H4 (cell line): ENCODE data around the gene KCNN4. TPM values are rescaled to one million over a fixed set of nuclear protein-coding genes. Genes with fewer than 3 reads are reported as not detected.

ENCODE experiments used
- DNase-seq: peaks from one replicate; pipeline ENCODE4 v3.0.0-alpha.2; 2015; ENCODE audit warnings: low spot score
- total RNA-seq: library from RNA; depleted of rRNA; stranded (reverse); fragments of >200 nt; shearing (Covaris generic); gene quantifications from 2 replicates; pipeline ENCODE4 v1.2.3, GENCODE V29; 2014

Gene KCNN4
- total RNA-seq, 1 experiment from 2014 or later, result 3.1 TPM

DNA sequence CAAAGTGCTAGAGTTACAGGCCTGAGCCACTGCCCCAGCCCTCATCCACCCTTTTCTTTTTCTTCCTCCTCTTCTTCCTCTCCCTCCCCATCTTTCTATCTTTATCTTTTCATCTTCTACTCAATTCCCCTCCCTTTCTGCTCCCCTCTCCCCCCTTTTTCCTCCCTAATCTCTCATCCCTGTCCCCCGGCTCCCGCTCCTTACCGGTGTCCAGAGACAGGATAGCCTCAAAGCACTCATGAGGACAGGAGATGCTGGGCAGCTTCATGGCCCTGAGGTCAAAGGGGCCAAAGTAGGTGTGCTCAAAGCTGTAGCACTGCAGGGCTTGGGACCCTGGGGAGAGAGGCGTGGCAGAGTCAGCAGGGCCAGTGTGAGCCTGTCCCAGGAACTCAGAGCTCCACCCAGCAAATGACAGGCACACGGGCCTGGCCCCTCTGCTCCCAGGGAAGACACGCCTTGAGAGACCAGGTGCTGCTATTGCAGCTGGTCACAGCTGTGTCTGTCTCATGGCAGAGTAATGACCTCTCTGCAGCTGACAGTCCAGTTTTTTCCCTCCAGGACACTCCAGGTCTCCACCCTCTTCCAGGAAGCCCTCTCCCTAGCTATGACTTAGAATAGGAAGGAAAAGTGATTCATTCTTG is 18.8 kb upstream of the KCNN4 start:
- no peak for DNase-seq

DNA sequence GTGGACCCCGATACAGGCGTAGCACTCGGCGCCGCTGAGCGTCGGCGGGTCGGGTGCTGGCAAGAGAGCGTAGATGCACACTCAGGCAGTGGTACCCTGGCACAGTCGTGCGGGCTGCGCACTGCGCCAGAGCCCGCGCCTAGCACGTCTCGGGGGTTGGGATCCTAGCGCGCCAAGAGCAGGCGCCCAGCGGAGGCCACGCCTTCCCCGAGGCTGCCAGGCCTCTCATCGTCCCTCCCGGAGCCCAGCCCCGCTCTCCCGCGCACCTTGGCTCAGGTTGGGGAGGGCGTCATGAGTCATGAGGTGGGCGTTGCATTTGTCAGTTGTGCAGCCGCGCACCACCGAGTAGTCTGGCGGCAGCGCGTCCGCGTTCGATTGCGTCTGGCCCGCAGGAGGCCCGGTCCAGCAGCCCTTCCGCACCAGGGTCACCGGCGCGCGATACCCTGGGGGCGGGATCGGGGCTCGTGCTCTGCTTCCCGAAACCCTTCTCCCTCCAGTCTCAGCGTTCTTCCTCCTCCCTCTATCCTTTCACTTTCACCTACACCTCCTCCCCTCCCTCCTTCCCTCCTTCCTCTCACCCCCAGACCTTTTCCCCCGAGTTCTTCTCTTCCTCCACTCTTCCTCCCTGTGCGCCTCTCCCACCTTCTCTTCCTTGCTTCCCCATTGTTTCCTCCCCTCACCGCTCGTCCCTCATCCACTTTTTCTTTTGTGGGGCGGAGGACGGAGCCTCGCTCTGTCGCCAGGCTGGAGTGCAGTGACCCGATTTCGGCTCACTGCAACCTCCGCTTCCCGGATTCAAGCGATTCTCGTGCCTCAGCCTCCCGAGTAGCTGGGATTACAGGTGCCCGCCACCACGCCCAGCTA is 18.0 kb upstream of the KCNN4 start:
- no peak for DNase-seq

DNA sequence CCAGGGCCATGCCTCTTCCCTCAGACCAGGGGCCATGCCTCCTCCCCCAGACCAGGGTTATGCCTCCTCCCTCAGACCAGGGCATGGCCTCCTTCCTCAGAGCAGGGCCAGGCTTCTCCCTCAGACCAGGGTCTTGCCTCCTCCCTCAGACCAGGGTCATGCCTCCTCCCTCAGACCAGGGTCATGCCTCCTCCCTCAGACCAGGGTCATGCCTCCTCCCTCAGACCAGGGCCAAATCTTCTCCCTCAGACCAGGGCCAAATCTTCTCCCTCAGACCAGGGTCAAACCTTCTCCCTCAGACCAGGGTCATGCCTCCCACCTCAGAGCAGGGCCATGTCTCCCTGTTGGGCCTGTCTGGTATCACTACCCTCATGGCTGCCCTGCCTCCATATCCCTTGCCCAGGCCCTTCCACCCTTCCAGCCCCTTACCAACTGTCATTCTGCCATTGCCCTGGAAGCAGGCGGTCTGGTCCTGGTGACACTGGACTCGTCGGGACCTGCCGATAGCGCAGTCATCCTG is 17.3 kb upstream of the KCNN4 start:
- DNase-seq, result no peak

DNA sequence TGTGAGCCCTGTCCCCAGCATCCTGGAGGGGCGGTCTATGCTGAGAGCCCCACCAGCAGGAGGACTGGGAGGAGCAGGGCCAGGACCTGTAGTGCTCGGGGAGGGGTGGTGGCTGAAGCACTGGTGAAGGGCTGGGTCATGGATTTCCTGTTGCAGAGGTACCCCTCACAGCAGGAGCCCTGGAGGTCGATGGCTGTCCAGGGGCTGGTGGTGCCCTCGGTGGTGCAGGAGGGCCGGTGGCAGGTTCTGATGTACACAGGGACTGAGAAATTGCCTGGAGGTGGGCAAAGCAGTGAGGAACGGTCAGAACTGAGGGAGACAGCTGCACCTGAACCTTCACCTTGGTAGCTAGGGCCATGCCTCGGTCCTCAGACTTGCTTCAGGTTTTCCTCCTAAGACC is 16.8 kb upstream of the KCNN4 start:
- DNase-seq, result no peak

DNA sequence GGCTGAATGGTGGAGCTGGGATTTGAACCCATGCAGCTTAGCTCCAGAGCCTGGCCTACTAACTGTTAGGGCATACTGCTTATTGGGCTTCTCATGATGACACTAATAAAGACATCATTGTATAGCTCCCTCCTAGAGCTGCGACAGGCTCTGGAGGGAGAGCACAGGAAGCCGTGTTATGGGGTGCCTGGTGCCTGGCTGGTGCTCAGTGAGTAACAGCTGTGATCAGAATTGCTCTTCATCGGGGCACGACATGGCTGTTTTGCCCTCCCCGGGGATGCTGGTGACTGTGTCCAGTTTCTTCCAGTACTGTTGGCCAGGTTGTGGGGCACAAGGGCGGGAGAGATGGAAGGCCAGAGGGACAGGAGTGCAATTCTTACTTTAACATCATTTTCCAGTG is 16.3 kb upstream of the KCNN4 start:
- no peak for DNase-seq

DNA sequence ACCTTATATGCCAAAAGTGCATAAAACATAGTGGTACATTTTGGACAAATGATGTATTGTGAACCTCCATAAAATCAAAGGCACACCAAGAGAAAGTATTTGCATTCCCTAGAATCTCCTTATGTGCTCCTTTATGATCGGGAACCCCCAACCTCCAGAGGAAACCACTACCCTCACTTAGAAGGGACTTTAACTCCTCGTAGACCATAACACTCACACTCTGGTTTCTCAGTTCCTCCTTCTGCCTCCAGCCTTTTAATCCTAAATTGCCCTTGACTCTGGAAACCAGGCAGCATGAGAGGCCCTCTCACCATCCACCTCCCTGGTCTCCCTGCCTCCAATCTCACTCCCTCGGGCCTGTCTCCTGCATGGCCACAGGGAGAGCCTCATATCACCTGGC is 9.8 kb upstream of the KCNN4 start:
- DNase-seq, result no peak

DNA sequence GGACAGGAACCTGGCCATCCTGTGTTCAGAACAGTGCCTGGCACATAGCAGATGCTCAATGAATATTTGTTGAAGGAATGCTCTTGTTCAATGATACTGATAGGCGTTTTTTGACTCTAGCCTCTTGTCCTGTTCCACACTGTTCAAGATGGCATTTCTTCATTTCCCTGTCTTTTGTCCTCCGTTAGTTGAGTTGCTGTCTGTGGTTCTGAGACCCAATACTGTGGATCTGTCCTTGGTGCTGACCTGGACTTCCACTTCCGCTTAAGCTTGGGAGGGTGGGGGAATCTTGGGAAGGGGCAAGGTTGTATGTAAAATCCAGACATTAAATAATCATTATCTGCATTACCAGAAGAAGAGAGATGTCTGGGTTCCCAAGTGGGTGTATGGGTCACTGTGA is 8.3 kb upstream of the KCNN4 start:
- DNase-seq, result no peak

DNA sequence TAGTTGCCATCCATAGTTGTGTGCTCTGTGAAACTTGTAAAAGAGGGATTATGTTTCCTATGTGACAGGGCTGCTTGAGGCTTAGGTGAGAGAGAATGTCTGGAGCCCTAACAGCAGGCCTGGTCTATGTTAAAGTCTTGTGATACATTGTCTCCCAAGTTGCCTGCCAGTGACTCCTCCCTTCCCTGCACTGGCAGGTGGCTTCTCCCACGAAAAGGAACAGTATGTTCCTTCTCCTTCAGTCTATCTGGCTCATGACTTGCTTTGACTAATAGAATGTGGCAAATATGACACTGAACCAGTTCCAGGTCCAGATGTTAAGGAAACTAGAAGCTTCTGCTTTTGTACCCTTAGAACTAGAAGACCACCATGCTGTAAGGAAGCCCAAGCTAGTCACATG is 5.9 kb upstream of the KCNN4 start:
- no peak for DNase-seq

DNA sequence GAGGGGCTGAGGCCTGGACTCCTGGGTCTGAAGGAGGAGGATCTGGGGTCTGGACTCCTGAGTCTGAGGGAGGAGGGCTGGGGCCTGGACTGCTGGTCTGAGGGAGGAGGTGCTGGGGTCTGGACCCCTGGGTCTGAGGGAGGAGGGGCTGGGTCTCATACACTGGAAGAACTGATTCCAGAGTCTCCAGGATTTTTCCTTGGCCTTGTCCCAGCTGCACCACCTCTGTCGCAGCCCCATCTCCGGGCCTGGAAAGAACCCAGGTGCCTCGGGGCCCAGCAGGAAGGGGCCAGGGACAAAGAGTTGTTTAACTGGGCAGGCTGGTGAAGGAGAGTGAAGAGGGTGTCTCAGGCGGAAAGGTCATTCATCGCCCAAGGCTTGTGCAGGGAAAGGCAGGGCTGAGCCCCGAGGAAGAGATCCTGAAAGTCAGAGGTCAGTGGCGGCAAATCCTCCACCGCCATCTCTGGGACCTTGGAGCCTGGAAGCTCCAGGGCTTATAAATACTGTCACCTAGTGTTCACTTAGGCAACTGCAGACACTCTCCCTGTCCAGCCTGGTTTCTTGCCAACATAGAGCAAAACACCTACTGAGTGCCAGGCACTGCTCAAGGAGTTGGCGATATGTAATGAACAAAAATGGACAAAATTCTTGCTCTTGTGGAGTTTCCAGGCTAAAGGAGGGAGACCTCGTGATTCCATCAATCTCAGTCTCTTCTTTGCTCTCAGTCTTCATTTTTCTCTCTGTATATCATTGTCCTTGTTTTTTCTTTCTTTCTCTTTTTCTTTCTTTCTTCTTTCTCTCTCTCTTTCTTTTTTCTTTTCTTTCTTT is 4.4 kb upstream of the KCNN4 start:
- DNase-seq, result peak; percentile 73

DNA sequence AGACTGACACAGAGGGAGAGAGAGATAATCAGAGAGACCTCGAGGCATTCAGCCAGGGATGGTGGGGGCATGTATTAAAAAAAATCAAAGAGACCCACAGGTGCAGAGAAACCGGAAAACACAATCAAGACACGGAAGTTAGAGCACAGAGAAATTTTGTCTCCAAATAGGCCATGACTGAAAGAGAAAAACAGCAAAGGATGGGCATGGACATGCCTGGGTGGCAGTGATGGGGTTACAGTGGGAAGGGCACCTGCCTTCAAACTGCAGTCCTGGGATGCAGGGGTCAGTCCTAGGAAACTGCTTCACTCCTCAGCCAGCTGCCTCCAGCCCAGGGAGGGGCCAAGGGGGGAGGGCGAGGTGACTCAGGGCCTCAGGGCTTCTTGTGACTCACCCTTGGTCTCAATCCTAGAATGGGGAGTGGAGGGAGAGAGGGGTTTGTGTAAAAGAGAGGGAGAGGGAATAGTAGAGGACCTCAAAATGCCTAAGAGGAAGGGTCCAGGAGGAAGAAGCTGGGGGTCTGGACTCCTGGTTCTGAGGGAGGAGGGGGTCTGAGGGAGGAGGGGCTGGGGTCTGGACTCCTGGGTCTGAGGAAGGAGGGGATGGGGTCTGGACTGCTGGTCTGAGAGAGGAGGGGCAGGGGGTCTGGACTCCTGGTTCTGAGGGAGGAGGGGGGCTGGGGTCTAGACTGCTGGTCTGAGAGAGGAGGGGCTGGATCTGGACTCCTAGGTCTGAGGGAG is 3.6 kb upstream of the KCNN4 start:
- peak; percentile 83 for DNase-seq

DNA sequence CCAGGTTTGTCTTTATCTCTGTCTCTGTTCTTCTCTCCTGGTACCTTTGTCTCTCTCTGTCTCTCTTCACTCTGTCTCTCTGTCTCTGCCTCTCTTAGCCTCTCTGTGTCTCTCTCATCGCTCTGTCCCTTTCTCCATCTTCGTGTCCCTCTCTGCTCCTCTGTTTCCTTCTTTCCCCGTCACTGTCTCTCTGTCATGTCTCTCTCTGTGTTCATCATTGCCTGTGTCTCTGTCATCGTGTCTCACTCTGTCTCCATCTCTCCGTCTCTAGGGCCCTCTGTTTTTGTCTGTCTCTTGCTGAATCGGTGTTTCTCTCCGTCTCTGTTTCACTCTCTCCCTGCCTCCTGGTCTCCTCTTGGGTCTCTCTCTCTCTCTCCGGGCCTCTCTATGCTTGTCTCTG is 2.9 kb upstream of the KCNN4 start:
- DNase-seq, result no peak

DNA sequence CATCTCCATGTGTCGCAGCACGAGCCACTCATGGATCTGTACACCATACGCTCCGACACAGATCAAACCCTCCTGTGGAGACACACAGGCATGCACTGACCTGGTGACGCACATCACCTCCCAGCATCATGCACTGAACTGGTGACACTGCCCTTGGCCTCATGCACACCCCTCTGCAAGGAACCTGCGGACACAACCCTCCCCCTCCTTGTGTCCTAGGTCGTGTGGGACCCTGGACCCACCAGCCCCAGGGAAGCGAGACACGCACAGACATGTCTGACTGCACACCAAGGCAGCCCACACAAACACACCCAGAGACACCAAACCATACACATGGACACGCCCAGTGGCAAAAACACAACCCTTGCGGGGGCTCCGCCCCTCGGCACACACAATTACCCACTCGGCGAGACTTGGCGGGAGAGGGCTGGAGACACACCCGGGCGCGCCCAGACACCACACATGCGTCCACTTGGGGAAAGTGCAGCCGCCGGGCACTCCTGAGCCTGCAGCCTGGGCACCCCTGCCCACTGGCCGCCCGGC is 2.0 kb upstream of the KCNN4 start:
- no peak for DNase-seq

DNA sequence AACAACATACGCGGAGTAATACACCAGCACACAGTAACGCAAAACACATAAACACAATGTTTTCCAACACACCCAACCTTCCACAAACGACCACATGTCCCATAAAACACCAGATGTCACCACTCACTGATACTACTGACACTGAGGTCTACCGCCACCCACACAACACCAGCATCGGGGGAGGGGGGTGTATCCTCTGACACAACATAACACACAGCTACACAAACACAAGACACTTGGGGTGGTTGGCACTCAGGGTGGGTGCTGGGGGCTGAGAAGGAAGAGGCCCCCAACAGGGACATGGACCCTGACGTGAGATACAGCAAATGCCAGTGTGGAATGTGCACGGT is 1.5 kb upstream of the KCNN4 start:
- DNase-seq, result no peak

DNA sequence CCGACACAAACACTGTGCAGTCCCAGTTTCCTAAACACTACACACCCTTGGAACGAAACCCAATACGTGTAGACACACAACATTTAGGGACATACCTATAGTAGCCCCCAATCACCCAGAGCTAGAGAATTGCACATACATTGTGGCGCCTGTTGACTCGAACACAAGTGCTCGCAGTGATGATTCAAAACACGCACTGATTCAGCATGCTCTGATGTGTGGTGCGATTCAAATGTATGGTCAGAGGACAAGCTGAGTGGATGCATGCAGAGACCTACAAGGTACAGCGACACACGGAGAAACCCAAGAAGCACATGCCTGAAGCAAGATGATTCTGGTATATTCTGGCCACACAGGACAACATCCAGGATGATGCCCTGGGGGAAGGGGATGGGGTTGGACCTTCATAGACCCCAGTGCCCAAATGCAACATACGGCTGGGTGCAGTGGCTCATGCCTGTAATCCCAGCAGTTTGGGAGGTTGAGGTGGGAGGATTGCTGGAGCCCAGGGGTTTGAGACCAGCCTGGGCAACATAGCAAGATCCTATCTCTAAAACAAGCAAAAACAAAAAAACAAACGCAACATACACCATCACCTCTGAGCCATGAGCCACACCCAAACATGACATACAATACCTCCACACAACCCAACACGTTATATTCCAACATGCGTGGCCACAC is 997 bp upstream of the KCNN4 start:
- DNase-seq, result no peak

DNA sequence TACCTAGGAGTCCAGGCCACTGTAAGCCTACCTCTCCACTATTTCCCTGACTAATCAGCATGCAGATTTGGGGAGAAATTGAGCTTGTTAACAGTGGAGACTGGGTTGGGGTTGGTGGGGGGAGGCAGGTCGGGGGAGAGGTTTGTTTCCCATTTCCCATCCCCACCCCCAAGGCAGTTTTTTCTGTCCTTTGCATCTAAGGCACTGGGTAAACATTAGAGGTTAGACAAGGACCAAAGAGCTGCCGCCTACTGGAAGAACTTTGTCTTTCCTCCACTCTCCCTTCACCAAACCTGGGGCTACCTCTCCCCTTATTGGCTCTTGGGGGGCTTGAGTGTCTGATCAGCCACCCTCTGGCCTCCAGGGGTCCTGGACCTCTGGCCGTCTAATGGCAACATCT is 953 bp downstream of the KCNN4 start:
- no peak for DNase-seq

DNA sequence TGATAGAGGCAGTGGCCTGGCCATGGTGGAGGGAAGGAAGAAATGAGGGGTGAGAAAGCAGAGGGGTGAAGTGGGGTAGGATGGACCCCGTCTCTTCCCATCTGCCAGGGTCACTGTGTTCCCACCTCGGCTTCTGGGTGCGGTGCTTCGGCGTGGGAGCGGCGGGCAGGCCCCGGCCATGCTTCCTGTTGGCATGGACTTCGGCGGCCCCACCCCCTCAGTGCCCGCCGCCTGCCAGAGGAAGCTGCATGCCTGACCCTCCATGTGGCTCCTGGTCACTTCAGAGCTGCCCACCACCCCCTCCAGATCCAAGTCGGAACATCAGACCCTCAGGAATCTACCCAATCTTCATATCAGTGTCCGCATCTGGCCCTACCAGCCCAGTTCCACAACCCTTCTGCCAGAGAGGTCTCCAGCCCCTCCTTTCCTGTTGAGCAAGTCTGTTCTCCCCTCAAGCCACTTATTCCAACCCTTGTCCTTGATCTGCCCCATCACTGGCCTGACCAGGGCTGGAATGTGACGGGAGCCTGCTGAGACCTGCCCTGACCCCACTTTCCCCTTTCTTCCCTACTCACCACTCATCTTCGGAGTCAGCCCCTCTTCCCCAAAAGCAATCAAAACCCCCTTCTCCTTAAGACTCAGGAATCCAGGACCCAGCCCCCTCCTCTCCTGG is 1.5 kb downstream of the KCNN4 start:
- DNase-seq, result no peak

DNA sequence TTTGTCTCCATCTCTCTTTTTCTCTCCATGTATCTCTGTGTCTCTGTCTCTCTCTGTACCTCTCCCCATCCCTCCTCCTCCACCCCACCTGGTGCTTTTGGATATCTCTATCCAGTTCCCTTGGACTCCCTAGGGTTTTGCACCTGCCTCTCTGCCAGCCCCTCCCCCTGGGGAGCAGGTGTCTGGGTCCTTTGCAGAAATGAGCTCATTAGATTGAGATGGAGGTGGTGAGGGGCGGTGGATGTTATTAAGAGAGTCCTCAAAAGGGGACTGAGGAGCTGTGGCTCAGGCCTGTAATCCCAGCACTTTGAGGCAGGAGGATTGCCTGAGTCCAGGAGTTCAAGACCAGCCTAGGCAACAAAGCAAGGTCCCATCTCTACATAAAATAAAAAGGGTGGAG is 2.1 kb downstream of the KCNN4 start:
- no peak for DNase-seq

DNA sequence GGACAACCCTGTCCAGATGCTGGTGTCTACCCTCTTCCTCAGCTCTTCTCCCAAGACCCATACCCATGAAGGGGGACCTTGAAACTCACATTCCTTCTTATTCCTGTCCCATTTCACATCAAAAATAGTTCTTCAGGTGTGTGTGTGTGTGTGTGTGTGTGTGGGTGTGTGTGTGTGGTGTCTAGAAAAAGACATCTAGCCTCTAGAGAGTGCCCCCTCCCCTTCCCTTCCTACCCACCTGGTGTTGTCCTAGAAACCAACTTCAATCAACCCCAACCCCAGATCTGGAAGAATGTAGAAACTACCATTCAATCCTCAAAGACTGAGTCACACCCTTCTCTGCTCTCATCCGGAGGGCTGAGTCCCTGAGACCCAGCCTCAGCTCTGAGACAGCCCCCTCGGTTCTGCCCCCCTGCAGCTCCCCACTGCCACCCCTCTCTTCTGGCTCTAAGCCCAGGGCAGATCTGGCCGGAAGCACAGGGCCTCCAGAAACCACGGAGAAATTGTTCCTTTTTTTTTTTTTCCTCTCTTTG is 3.5 kb downstream of the KCNN4 start:
- peak; percentile 65 for DNase-seq

DNA sequence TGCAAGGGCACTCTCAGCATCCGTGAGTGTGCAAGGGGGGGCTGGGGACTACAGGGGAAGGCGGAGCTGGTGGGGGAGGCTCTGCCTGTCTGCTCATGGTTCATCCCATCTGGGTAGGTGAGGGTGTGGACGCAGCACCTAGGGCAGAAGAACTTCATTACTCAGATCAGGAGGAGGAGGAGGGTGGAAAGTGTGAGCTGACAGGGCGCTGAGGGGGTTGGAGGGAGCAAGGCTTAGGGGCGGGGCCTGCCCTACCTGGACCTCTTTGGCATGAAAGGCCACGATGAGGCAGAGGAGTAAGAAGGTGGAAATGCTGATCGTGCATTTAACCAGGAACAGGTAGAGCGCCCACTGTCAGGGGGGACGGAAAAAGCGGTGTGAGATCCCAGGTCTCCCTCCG is 4.5 kb downstream of the KCNN4 start:
- DNase-seq, result no peak

DNA sequence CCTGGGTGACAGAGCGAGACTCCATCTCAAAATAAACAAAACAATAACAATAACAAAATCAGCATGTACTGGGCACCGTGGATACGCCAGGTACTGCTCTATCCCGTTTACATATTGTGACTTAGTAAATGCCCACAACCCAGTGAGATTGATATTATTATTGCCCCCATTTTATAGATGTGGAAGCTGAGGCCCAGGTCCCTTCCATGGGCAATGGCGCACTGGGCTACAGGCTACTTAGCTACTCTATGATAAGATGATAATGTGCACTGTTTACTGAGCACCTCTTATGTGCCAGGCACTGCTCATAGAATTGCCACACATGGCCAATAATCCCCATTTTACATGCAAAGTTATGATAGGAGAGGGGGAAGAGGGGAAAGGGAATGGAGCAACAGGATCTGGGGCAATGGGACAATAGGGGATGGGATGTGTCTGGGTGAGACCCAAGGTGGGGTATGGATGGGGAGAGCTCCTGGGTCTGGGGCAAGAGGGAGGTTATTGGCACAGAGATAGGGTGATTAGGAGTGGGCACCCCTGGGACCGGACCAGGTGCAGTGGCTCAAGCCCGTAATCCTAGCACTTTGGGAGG is 5.4 kb downstream of the KCNN4 start:
- DNase-seq, result no peak
